NCI-H2196 treated with DMSO at 0.1 percent for 48 hours (cell line): Measurements from ENCODE around the gene LRRFIP1.
"Not testable (repeated sequence)": the region's sequence is repeated elsewhere in the genome, so short reads cannot be mapped to it uniquely, and the experiment has no call there.

Experiments
- DNase-seq: peaks from one replicate; lab custom pipeline; 2025; ENCODE audit not compliant: unreplicated experiment; lab: John Stamatoyannopoulos, UW

LRRFIP1 gene

DNA sequence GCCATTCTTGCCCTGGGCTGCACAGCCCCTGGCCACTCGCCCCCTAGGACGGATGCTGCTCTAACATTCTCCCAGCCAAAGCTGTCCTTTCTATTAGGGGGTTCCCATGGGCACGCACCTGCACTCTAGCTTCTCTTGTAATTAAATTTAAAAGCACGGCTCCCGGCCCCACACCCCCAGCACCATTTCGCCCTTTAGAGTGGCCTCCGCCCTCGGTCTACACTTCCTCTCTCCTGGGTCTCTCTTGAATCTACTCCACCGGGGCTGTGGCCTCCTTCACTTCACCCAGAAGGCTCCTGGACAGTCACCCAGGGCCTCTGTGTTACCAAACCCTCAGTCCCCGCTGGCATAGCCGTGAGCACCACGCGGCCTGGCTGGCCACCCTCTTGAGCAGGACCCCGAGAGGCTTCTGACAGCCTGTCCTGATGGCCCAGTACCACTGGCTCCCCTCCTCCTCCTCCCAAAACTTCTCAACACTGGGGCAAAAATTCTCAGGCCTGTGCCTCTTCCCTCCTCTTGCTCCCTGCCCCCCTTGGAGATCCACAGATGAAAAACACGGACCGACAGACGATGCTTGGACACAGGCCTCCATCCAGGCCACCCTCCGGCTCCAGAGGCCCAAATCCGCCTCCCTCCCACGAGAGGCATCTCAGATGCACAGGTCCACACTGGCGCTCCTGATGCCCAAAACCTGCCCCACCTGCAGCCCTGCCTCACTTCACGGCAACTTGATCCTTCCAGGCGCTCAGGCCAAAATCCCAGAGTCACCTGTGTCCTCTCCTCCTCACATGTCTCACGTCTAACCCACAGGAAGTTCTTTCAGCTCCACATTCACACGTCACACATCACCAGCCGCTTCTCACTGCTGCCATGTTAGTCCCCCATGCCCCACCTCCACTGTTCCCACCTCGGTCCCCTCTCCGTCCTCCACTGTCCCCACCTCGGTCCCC, 29.9 kb upstream of the LRRFIP1 start:
- no peak for DNase-seq

DNA sequence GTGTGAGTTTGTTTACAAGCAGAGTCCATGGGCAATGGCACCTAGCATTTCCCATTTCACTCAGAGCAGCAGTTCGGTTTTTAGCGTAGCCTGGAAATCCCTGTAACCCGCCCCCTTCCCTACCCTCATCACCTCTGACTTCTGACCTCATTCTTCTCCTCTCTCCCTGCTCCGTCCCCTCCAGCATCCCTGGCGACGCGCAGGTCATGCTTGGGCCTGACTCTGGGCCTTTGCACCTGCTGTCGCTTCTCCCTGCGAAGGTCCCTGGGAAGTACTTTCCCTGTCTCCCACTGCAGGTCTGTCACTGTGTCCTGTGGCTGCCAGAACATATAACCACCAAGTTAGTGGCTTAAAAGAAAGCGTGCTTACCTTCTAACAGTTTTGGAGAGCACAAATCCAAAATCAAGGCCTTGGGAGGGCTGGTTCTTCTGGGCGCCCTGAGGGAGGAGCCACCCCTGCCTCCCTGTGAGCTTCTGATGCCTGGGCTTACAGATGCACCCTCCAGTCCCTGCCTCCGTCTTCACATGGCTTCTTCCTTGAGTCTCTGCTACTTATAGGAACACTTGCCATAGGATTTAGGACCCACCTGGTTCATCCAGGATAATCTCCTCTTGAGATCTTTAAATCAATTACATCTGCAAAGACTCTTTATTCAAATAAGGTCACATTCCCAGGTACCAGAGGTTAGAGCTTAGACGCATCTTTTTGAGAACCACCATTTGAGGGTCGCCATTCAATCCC, 28.7 kb upstream of the LRRFIP1 start:
- DNase-seq = no peak

DNA sequence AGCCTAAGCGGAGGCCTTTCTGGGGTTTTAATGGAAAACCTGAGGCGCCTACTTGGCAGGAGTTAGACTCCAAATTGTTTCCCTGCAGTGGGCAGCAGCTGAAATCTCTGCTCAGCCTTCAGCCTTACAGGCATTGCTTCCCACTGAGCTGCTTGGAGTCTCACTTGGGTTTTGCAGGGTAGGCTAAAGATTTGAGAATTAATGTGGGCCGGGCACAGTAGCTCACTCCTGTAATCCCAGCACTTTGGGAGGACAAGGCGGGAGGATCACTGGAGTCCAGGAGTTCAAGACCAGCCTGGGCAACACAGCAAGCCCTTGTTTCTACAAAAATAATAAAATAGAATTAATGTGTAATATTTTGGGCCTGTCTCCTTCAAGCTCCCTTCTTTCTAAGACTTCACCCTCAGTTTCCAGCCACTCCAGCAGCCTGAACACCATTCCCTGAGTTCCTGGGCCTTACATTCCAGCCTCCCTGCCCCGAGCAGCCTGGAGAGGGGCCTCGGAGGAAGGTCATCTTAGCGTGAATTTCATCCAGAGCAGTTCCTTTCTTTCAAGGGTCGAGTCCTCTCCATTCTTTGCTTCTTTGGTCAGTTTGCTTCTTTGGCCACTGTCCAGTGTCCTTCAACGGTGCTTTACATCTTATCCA, 27.8 kb upstream of the LRRFIP1 start:
- no peak for DNase-seq

DNA sequence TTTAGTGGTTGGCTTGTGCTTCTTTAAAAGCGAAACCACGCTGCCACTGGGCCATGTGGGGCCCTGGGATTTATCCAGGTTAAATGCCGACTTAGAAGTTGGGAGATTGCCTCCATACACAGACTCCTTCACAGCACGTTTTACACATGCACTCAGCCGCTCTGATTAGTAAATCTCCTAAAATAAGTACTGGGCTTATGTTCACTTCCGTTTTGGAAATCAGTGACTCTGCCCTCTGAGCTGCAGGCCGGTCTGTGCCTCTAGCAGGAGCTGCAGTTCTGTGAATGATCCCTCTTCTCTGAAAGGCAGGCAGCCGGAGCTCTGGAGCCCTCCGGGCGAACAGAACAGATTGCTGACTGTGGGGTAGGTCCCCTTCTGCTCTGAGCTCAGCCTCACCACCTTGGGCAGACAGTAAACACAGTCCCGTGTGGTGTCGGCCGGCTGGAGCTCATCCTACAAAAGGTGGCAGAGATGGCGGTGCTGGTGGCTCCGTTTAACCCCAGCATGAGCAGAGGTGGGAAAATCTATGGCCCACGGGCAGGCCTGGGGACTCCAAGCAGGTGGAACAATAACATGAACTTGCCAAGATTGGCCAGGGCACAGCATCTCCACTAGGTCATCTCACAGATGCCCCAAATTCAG, 27.1 kb upstream of the LRRFIP1 start:
- DNase-seq = no peak

DNA sequence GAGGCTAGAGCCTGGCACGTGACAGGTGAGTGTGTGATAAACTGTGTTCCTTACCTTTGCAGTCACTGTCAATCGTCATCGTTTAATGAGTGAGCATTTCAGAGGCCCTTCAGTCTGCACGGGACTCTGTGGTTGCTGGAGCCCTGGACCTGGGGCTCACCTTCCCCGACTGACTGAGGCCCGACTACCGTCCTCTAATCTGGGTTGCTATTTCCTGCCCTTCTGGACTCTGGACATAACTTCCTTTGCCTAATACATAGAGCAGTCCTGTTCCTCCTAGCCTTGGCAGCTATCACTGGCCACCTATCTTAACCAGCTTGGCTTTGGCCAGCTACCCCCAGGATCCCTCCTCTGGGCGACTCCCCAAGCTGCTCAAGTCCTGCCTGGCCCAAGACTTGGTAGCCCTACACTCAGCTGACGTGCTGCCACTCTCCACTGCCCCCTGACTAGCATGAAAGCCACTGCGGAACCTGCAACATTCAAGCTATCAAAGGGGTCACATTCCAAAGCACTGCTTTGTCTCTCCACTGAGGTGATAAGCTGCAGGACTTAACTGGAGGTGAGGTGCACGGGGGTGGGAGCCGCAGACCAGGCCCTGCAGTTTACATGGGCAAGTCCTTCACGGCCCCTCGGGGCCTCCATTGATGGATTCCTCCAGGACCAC, 25.8 kb upstream of the LRRFIP1 start:
- no peak for DNase-seq

DNA sequence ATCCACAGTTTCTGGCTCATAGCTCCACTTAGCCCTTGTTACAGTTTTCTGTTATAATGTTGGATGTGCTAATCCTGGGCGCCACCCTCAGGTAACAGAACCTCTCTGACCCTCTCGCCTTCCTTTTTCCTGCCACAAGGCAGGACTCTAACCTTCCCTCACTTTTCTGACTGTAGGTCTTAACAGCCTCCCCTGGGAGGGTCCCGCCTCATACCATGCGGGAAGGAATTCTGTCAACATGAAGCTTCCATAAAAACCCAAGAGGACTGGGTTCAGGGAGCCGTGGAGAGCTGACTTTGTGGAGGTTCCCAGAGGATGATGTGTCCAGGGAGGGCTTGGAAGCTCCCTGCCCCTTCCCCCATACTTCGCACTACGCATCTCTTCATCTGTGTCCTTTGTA, 25.0 kb upstream of the LRRFIP1 start:
- DNase-seq = no peak

DNA sequence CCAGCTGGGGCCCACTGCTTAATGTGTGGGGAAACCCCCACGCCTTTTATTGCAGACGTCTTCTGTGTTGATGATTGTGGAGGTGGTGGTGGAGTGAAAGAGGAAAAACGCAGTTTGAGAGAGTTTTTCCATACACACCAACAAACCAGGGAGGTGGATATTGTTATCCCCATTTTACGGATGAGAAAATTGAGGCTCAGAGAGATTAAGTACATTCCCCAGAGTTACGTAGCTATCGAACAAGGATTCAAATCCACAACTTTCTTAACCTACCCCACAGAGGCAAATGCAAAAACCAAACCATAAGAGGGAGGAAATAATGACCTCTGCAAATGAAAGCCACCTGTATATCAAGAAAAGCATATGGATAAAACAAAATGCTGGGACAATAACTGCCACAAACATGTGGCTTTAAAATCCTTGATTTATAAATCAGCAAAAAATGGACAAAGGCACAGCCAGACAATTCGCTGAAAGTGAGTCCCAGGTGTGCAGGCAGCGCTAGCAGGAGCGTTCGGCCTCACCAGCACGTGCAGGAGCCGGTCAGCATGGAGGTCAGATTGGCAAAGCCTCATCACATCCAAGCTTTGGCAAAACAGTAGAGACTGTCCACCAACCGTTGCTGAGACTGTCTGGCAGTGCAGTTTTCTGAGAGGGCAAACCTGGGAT, 24.2 kb upstream of the LRRFIP1 start:
- DNase-seq = no peak

DNA sequence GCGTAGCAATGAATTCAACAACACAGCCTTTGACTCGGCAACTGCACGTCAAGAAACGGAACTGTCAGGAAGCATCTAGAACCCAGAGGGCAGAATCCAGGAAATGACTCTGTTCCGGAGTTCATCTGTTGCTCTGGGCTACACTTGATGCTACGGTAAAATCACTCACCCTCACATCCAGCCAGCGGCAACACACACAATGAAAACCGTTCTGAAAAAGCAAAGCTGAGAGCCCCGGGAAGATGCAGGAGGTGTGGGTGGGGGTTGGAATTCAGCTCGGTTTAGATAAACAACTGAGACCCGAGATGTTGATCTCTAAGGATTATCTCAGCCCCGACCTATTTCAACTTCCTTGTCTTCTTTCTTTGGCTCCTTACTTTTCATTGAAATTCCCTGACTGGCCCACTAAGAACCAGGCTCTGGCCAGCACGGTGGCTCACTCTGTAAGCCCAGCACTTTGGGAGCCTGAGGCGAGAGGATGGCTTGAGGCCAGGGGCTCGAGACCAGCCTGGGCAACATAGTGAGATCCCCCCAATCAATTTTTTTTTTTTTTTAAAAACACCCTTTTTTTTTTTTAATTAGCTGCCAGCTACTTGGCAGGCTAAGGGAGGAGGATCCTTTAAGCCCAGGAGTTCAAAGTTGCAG, 23.5 kb upstream of the LRRFIP1 start:
- no peak for DNase-seq

DNA sequence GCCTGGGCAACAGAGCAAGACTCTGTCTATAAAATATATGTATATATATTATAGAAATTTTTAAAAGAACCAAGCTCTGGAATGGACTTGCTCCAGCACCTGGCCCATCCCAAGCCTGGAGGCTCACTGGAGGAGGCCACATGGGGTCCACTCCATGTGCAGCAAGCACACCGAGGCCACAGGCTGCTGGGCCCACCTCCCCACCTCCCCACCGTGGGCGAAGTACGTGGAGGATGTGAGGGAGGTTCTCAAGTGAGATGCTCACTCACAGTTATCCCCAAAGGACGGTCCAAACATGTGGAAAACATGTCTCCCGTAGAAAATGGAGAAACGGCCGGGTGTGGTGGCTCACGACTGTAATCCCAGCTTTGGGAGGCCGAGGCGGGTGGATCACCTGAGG, 23.0 kb upstream of the LRRFIP1 start:
- no peak for DNase-seq

DNA sequence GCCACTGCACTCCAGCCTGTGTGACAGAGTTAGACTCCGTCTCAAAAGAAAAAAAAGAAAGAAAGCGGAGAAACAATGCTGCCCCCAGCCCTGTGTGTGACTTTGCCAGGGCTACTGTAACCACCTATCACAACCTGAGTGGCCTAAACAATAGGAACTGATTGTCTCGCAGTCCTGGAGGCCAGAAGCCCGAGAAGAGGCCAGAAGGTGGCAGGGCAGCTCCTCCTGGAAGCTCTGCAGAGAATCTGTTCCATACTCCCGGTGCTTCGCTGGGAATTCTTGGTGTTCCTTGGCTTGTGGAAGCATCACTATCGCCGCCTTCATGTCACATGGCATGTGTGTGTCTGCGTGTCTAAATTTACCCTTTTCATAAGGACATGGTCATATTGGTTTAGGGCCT, 22.4 kb upstream of the LRRFIP1 start:
- DNase-seq = no peak

DNA sequence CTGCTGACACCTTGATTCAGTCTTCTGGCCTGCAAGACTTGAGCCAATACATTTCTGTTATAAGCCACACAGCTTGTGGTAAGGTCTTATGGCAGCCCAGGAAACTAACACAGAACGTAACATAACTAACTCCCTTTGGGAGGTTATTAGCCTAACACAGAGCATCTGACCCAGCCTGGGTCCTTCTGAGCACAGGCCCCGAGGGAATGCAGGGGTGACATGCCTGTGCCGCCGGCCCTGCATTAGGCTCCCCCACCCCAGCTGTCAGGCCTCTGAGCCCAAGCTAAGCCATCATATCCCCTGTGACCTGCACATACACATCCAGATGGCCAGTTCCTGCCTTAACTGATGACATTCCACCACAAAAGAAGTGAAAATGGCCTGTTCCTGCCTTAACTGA, 20.9 kb upstream of the LRRFIP1 start:
- not testable (repeated sequence) for DNase-seq

DNA sequence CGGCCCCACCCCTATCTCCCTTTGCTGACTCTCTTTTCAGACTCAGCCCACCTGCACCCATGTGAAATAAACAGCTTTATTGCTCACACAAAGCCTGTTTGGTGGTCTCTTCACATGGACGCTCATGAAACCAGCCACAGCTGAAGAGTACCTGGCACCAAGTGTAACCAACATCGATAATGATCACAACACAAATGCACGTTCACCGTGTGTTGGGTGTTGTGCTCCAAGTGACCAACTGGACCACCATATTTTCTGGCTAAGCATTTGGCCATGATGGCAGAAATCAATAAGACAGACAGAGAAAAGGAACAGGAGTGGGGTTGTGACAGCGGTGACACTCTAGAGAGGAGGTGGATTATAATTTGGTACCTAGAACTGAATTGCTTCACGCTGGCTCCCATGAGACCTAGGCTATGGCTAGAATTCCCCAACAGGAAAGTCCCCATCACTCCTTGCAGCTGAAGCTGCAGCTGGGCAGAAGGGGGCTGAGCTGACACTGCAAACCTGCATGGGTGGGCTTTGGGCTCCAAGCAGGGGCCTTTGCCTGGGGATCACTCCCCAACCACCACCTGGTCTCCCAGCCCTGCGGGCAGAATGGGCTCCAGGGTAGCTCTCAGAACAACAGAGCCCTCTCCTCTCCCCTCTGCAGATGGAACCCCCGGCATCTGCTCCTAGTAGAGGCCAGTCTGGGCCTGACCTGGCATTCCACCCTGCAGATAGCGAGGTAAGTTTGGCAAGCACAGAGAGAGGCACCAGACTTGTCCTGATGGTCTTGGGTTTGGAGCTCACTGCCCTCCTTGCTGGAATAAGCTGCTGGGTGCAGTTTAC, 14.6 kb upstream of the LRRFIP1 start:
- DNase-seq = no peak

DNA sequence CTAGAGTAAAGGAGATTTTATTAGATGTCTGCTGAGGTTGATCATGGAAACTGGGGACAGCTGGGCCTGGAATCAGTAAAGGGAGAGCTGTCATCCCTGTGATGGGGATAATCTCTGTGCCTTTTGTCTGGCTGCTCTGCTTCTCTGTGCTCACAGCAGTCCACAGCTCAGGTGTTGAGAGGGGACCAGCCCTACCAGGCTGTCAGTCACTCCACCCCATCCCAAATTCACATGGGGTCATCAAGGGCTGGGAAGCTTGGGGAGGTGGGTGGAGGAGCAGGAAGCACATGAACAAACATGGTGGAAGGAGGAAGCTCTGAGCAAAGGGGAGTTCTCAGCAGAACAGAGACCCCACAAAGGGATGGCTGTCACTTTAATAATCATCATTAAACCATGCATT, 13.7 kb upstream of the LRRFIP1 start:
- DNase-seq = no peak

DNA sequence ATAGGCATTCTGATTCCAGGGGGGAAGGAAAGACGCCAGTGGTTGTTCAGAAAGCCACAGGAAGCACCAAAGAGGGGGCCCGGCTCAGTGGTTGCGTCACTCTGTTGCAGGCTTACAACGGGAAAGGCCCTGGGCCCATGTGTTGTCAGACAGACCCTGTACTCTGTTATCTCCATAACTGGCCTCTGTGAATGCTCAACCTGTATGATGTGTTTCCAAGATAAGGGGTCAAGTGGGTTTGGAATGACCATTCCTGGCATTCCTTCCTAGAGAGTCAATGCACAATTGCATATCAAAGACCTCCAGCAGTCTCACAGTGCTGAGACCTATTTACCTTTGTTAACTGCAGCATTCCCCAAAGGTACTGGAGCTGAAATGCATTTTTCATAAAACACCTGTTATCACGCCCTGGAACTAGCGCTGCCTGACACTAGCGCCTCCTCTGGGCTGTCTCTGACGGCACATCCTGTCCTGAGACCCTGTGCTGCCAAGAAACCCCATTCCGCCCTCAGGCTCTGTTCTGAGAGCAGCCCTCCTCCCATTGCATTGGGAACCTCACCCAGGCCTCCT, 13.2 kb upstream of the LRRFIP1 start:
- DNase-seq = peak; percentile 41

DNA sequence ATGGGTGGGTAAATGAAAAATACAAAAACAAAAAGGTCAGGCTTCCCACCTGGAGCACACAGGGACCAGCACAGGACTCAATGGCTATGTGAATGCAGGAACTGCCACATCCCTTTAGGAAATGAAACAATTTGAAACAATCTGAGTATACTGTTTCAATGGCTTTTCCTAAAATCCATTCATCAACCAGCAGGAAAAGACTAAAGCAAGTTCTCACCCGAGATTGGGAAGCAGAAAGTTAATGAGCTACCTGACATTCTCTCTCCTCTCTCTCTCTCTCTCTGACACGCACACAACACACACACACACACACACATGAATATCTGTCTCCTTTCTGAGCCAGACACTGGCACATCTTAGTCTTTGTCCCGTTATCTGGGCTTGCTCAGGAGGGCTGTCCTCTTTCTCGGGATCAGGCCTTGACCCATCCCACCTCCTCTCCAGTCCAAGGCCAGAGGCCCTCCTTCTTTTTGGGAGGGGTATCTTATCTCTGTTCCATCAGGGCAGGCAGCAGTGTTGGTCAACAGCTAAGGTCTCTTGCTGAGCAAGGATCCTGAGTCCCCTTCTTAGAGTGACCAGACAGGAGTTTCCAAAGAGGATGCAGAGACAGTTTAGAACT, 11.6 kb upstream of the LRRFIP1 start:
- no peak for DNase-seq

DNA sequence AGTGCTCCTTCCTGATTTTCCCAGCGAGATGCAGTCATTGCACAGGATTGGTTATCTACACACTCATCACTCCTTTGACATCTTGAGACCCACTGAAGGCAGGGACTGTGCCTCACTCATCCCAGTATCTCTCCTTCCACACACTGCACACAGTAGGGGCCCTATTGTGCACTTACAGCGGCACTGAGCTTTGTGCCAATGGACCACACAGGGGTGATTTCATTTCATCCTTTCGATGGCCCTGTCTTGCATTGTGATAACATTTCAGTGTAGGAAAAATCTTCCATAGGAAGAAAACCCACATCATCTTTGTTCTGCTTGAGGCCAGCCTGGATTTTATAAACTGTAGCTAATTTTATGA, 11.0 kb upstream of the LRRFIP1 start:
- DNase-seq = no peak

DNA sequence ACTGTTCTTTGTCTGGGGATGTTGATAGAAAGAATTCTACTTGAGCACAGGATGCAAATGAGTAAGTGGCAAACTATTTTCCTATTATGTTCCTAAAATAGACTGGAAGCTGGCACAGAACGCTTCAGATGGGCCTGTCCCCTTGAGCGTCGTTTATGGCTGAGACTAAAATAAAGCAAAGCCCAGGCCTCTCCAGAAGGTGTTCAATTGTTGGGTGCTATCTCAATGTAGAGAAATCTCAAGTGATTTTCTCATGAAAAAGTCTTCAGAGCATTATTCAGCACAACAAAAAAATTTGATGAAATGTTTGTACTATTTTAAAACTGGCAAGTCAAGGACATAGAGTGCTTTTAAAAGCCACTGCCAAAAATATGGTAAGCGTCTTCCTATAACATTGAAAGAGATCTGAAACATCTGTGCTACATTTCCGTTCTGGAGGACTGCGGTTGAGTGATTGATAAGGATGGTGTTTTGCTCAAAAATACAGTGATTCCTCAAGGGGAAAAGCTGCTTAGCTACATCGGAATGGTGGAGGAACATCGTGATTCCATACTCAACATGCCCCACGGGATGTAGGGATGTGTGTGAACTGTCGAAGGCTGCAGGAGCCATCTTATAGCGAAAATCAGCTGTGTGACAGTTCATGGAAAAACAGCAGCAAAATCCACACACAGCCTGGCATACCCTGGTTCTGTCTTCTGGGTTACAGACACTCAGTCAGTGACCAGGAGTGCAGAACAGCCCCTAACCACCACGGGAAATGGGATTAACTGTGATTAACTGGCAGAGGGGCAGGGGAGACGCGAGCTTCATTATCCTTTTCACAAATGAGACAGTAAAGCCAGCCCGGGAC, 10.4 kb upstream of the LRRFIP1 start:
- no peak for DNase-seq
